H9 (cell line): ENCODE data around the gene CES2. TPM values are rescaled to one million over a fixed set of nuclear protein-coding genes. Genes with fewer than 3 reads are reported as not detected.

ENCODE experiments used
- DNase-seq: peaks from one replicate; pipeline ENCODE4 v3.0.0-alpha.2; 2017
- H2AFZ ChIP-seq: one replicate; pipeline ENCODE4 v1.6.1; 2013; ENCODE audit warnings: mild to moderate bottlenecking, low read length, control low read depth, moderate library complexity
- H2AK5ac ChIP-seq: 2 replicates; pipeline ENCODE4 v1.6.1; 2013; ENCODE audit warnings: low read length, control low read depth, mixed read lengths; ENCODE audit not compliant: insufficient read length
- H2BK120ac ChIP-seq: one replicate; pipeline ENCODE4 v1.6.1; 2013; ENCODE audit warnings: low read depth, mild to moderate bottlenecking, low read length, control low read depth, inconsistent platforms; ENCODE audit not compliant: poor library complexity, severe bottlenecking
- H2BK12ac ChIP-seq: 2 replicates; pipeline ENCODE4 v1.6.1; 2013; ENCODE audit warnings: low read length, control low read depth, mixed read lengths, low read depth; ENCODE audit not compliant: insufficient read length
- H2BK15ac ChIP-seq: 2 replicates; pipeline ENCODE4 v1.6.1; 2013; ENCODE audit warnings: low read depth, low read length, control low read depth
- H2BK20ac ChIP-seq: one replicate; pipeline ENCODE4 v1.6.1; 2013; ENCODE audit warnings: low read depth, mild to moderate bottlenecking, low read length, control low read depth, inconsistent platforms; ENCODE audit not compliant: poor library complexity, severe bottlenecking
- H2BK5ac ChIP-seq: 2 replicates; pipeline ENCODE4 v1.6.1; 2013; ENCODE audit warnings: low read length, control low read depth, mixed read lengths; ENCODE audit not compliant: insufficient read length
- H3K14ac ChIP-seq: 2 replicates; pipeline ENCODE4 v1.6.1; 2013; ENCODE audit warnings: low read length, control low read depth; ENCODE audit not compliant: insufficient read depth
- H3K18ac ChIP-seq: 2 replicates; pipeline ENCODE4 v1.6.1; 2013; ENCODE audit warnings: low read depth, mild to moderate bottlenecking, mixed read lengths, low read length, control low read depth; ENCODE audit not compliant: insufficient read length
- H3K23ac ChIP-seq: 2 replicates; pipeline ENCODE4 v1.6.1; 2013; ENCODE audit warnings: low read length, control low read depth, mixed read lengths, low read depth; ENCODE audit not compliant: insufficient read length
- H3K23me2 ChIP-seq: 2 replicates; pipeline ENCODE4 v1.6.1; 2013; ENCODE audit warnings: low read depth, mild to moderate bottlenecking, mixed read lengths, low read length, control low read depth; ENCODE audit not compliant: insufficient read length, poor library complexity, severe bottlenecking
- H3K27ac ChIP-seq: 2 replicates; pipeline ENCODE4 v1.5.1; 2013; ENCODE audit warnings: low read length, control low read depth, mixed read lengths, low read depth; ENCODE audit not compliant: insufficient read length
- H3K27me3 ChIP-seq: 2 replicates; pipeline ENCODE4 v1.6.1; 2013; ENCODE audit warnings: low read length, control low read depth, inconsistent platforms; ENCODE audit not compliant: insufficient read depth
- H3K4ac ChIP-seq: 2 replicates; pipeline ENCODE4 v1.6.1; 2013; ENCODE audit warnings: low read depth, mild to moderate bottlenecking, control low read depth, inconsistent platforms, low read length, moderate library complexity
- H3K4me1 ChIP-seq: 2 replicates; pipeline ENCODE4 v1.6.1; 2013; ENCODE audit warnings: low read length, control low read depth, inconsistent platforms; ENCODE audit not compliant: insufficient read depth
- H3K4me2 ChIP-seq: 2 replicates; pipeline ENCODE4 v1.6.1; 2013; ENCODE audit warnings: low read length, control low read depth, mixed read lengths; ENCODE audit not compliant: insufficient read length, insufficient read depth
- H3K56ac ChIP-seq: 2 replicates; pipeline ENCODE4 v1.6.1; 2013; ENCODE audit warnings: low read depth, mild to moderate bottlenecking, mixed read lengths, low read length, control low read depth; ENCODE audit not compliant: insufficient read length
- H3K79me1 ChIP-seq: 2 replicates; pipeline ENCODE4 v1.6.1; 2013; ENCODE audit warnings: low read depth, mild to moderate bottlenecking, moderate library complexity, low read length, control low read depth, inconsistent platforms; ENCODE audit not compliant: insufficient read depth, poor library complexity, severe bottlenecking
- H3K79me2 ChIP-seq: 2 replicates; pipeline ENCODE4 v1.6.1; 2013; ENCODE audit warnings: low read length, control low read depth, inconsistent platforms; ENCODE audit not compliant: insufficient read depth
- H3K9ac ChIP-seq: 2 replicates; pipeline ENCODE4 v1.6.1; 2013; ENCODE audit warnings: low read length, control low read depth, mixed read lengths; ENCODE audit not compliant: insufficient read length; ENCODE audit errors: extremely low read depth
- H3K9me3 ChIP-seq: one replicate; pipeline ENCODE4 v1.6.1; 2013; ENCODE audit warnings: low read depth, low read length, inconsistent platforms; ENCODE audit not compliant: control insufficient read depth
- H3T11ph ChIP-seq: one replicate; pipeline ENCODE4 v1.6.1; 2013; ENCODE audit warnings: mild to moderate bottlenecking, low read length, control low read depth, inconsistent platforms
- H4K20me1 ChIP-seq: one replicate; pipeline ENCODE4 v1.6.1; 2013; ENCODE audit not compliant: control insufficient read depth, insufficient read length, insufficient read depth
- H4K5ac ChIP-seq: 2 replicates; pipeline ENCODE4 v1.6.1; 2013; ENCODE audit warnings: low read depth, mild to moderate bottlenecking, mixed read lengths, low read length, control low read depth; ENCODE audit not compliant: insufficient read length
- H4K8ac ChIP-seq: replicated peaks from 2 replicates; pipeline ENCODE4 v1.6.1; 2013; ENCODE audit warnings: low read length, control low read depth, mixed read lengths, low read depth; ENCODE audit not compliant: insufficient read length
- H4K91ac ChIP-seq: 2 replicates; pipeline ENCODE4 v1.6.1; 2013; ENCODE audit warnings: low read depth, mild to moderate bottlenecking, moderate library complexity, mixed read lengths, low read length, control low read depth; ENCODE audit not compliant: insufficient read length
- H3K27ac Mint-ChIP-seq, 3 experiments: 2 replicates in 2 of 3; 3 replicates in 1 of 3; pipeline ENCODE4 v1.8.0; 2020 to 2021; ENCODE audit warnings: mixed read lengths in 3 of 3, mild to moderate bottlenecking in 1 of 3, moderate library complexity in 1 of 3
- H3K27me3 Mint-ChIP-seq: 2 replicates; pipeline ENCODE4 v1.8.0; 2021; ENCODE audit warnings: low read depth, mild to moderate bottlenecking, moderate library complexity, mixed read lengths
- H3K36me3 Mint-ChIP-seq, 3 experiments: 2 replicates in 2 of 3; 3 replicates in 1 of 3; pipeline ENCODE4 v1.8.0; 2020 to 2021; ENCODE audit warnings: low read depth in 3 of 3, mixed read lengths in 3 of 3; ENCODE audit not compliant: insufficient read depth in 1 of 3
- H3K4me1 Mint-ChIP-seq, 2 experiments: 2 replicates each; pipeline ENCODE4 v1.8.0; 2020; ENCODE audit warnings: mixed read lengths in 2 of 2
- H3K4me3 Mint-ChIP-seq, 2 experiments: 2 replicates in 1 of 2; 3 replicates in 1 of 2; pipeline ENCODE4 v1.8.0; 2020 to 2021; ENCODE audit warnings: mild to moderate bottlenecking in 2 of 2, mixed read lengths in 2 of 2, moderate library complexity in 1 of 2
- H3K9me3 Mint-ChIP-seq, 2 experiments: 2 replicates in 1 of 2; 3 replicates in 1 of 2; pipeline ENCODE4 v1.8.0; 2020; ENCODE audit warnings: mild to moderate bottlenecking in 2 of 2, mixed read lengths in 2 of 2, moderate library complexity in 1 of 2
- WGBS: extraction: QIAGEN DNeasy Blood & Tissue Kit; methylation state at CpG from one replicate; pipeline ENCODE4 v1.1.7; 2013; ENCODE audit warnings: missing lambda C conversion rate, low lambda C conversion rate, mixed read lengths; ENCODE audit not compliant: insufficient read length; ENCODE audit errors: extremely low coverage; 5-methylcytosine and 5-hydroxymethylcytosine counted together
- total RNA-seq: library from RNA; stranded (reverse); gene quantifications from 2 replicates; pipeline ENCODE4 v1.2.1, GENCODE V29; 2021
- TF ChIP-seq, protein P1 (sequence below): fragments of 200-600 bp; sonication (generic); conservative IDR thresholded peaks from 3 replicates; pipeline ENCODE4 v1.8.0; 2021; ENCODE audit warnings: antibody characterized with exemption, mild to moderate bottlenecking

The CES2 gene
- total RNA-seq, 1 experiment from 2014 or later: 28.2 TPM

DNA sequence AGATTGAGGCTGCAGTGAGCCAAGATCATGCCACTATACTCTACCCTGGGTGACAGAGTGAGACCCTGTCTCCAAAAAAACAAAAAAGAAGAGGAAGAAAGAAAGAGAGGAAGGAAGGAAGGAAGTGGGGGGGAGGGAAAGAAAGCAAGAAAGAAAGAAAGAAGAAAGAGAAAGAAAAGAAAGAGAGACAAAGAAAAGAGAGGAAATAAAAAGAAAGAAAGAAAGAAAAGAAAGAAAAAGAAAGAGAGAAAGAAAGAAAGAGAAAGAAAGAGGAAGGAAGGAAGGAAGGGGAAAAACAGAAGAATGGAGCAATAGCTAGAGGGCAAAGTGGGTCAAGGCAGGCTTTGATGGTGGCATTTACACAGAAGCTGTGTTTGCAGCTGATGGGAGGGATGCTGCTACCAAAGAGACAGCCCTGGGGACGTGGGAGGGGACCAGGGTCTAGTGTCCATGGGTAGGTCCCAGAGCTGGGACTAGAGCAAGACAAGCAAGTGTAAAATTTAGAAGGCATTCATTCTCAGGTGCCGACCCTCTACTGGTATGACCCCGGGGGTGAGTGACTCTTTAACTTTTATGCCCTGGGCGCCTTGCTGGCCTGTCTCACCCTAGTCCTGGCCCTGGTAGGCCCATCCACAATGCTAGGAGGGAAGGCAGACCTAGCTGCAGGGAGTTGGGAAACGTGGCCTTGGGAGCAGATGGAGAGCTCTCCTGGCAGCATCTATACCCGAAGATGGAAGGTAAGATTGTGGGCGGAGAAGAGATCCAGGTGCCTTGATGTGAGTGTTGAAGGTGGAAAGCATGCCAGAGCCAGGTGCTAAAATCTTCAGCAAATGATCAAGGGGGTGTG lies 23.8 kb downstream of the CES2 start:
- H4K5ac ChIP-seq: no peak overlapping the region
- H3K23ac ChIP-seq: no peak overlapping the region
- H4K8ac ChIP-seq: no peak overlapping the region
- no peaks in the 10 kb centered on the region for H3K23me2 ChIP-seq
- no peak overlapping the region for H3K4me3 Mint-ChIP-seq
- no peaks in the 10 kb centered on the region for H3K27me3 ChIP-seq
- no peak overlapping the region for H2BK20ac ChIP-seq
- H3K36me3 Mint-ChIP-seq: no peaks in the 10 kb centered on the region; a peak in 1 of 7 replicates
- H3K4me2 ChIP-seq: no peak overlapping the region
- H3T11ph ChIP-seq: no peak overlapping the region
- H3K14ac ChIP-seq: no peak overlapping the region
- no peaks in the 10 kb centered on the region for H4K20me1 ChIP-seq
- H3K4me1 ChIP-seq: no peaks in the 10 kb centered on the region
- no peak overlapping the region for H3K27ac ChIP-seq
- H3K9me3 Mint-ChIP-seq: no peaks in the 10 kb centered on the region
- H3K56ac ChIP-seq: no peak overlapping the region
- WGBS: no CpG with 5 or more reads among the region's 7 CpGs
- H3K79me2 ChIP-seq: no peaks in the 10 kb centered on the region
- no peak overlapping the region for H2AK5ac ChIP-seq
- H3K4me1 Mint-ChIP-seq: peaks cover 4 to 15% of the 10 kb centered on the region in 2 experiments
- no peak overlapping the region for H3K4ac ChIP-seq
- H3K9ac ChIP-seq: no peak overlapping the region
- H3K27me3 Mint-ChIP-seq: peaks cover 13% of the 10 kb centered on the region
- no peak overlapping the region for H2BK120ac ChIP-seq
- H3K18ac ChIP-seq: no peak overlapping the region
- H4K91ac ChIP-seq: no peak overlapping the region
- H3K79me1 ChIP-seq: no peaks in the 10 kb centered on the region
- H2BK12ac ChIP-seq: no peak overlapping the region
- TF ChIP-seq, protein P1, sequence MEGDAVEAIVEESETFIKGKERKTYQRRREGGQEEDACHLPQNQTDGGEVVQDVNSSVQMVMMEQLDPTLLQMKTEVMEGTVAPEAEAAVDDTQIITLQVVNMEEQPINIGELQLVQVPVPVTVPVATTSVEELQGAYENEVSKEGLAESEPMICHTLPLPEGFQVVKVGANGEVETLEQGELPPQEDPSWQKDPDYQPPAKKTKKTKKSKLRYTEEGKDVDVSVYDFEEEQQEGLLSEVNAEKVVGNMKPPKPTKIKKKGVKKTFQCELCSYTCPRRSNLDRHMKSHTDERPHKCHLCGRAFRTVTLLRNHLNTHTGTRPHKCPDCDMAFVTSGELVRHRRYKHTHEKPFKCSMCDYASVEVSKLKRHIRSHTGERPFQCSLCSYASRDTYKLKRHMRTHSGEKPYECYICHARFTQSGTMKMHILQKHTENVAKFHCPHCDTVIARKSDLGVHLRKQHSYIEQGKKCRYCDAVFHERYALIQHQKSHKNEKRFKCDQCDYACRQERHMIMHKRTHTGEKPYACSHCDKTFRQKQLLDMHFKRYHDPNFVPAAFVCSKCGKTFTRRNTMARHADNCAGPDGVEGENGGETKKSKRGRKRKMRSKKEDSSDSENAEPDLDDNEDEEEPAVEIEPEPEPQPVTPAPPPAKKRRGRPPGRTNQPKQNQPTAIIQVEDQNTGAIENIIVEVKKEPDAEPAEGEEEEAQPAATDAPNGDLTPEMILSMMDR: no peak
- H3K9me3 ChIP-seq: no peaks in the 10 kb centered on the region
- no peak overlapping the region for H2BK5ac ChIP-seq
- no peak overlapping the region for H3K27ac Mint-ChIP-seq
- no peak overlapping the region for H2AFZ ChIP-seq
- no peak overlapping the region for H2BK15ac ChIP-seq
- DNase-seq: no peak
